ENCODE results near the gene MTCL3.

MTCL3 gene

DNA sequence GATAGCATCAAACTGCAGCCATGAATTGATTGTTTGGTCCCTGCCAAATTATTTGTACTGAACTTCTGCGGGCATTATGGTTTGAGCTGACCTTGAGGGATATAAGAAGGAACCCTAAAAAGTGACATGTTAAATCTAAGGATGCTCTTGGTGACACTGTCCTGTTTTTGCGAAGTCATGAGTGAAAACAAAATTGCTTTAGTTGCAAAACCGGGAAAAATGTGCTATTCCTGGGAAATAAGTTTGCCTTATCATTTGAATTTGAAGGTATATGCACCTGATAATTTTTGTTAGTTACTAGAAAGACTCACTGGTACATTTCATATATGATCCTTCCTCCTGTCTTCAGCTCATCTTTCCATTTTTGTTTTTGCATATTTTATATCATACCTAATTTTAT is 67.7 kb downstream of the MTCL3 start:
- ChIA-PET POLR2A (no interaction called here), CTCF (no interaction called here), RAD21 (ENCODE audit: low non-redundant PET in 1 of 2, low total read pairs in 2 of 2, uncharacterized antibody in 2 of 2, unreplicated experiment in 2 of 2) (no interaction called here)
- no peaks in the 10 kb centered on the region for H3K9me2 ChIP-seq (ENCODE audit: insufficient read depth)
- no peaks in the 10 kb centered on the region for H3K9me3 ChIP-seq (ENCODE audit: control insufficient read depth in 1 of 2, insufficient read depth in 1 of 2, low read depth in 1 of 2, low read length in 2 of 2)
- no peaks in the 10 kb centered on the region for H3K27me3 ChIP-seq (ENCODE audit: insufficient read depth, low read length)
- DNase-seq (ENCODE audit: low read depth, low spot score) (no peak), ATAC-seq (no peak)
- no peaks in the 10 kb centered on the region for H3K79me2 ChIP-seq (ENCODE audit: insufficient read depth, low read length)
- intact Hi-C loops (cut with micrococcal nuclease) = no loop called here
- no peak overlapping the region for H3K9ac ChIP-seq (ENCODE audit: low read length)
- no peak overlapping the region for H2AFZ ChIP-seq (ENCODE audit: low read depth, low read length, poor library complexity, severe bottlenecking)
- no peak overlapping the region for H3K4me3 ChIP-seq (replicated peaks in 1 of 2; ENCODE audit: low read depth in 1 of 2, low read length in 2 of 2)
- no peak overlapping the region for H3K4me2 ChIP-seq (ENCODE audit: low read length)
- H3K4me1 ChIP-seq (ENCODE audit: control insufficient read depth in 1 of 2, insufficient read depth in 2 of 2, low read length in 2 of 2) = no peaks in the 10 kb centered on the region
- TF ChIP-seq EZH2phosphoT487 (IDR thresholded peaks at IDR 0.05; ENCODE audit: borderline replicate concordance) (no peak), ELF1 (IDR thresholded peaks at IDR 0.05; ENCODE audit: borderline replicate concordance, low read depth) (no peak), EZH2 (IDR thresholded peaks at IDR 0.05) (no peak), SP1 (IDR thresholded peaks at IDR 0.05; ENCODE audit: low read depth) (no peak), ZFX (IDR thresholded peaks at IDR 0.05) (no peak), CEBPB (IDR thresholded peaks at IDR 0.05; ENCODE audit: low read depth) (no peak), EGR1 (IDR thresholded peaks at IDR 0.05; ENCODE audit: low read depth) (no peak), ZNF274 (IDR thresholded peaks at IDR 0.05; ENCODE audit: low read depth, low read length) (no peak), SIN3A (IDR thresholded peaks at IDR 0.05; ENCODE audit: low read depth) (no peak), CBX3 (IDR thresholded peaks at IDR 0.05; ENCODE audit: low read depth) (no peak), JUND (IDR thresholded peaks at IDR 0.05) (no peak), SRF (IDR thresholded peaks at IDR 0.05; ENCODE audit: low read depth) (no peak), TCF7L2 (IDR thresholded peaks at IDR 0.05; ENCODE audit: borderline replicate concordance, extremely low read depth, insufficient read depth, insufficient read length) (no peak)
- TF ChIP-seq, protein P1, sequence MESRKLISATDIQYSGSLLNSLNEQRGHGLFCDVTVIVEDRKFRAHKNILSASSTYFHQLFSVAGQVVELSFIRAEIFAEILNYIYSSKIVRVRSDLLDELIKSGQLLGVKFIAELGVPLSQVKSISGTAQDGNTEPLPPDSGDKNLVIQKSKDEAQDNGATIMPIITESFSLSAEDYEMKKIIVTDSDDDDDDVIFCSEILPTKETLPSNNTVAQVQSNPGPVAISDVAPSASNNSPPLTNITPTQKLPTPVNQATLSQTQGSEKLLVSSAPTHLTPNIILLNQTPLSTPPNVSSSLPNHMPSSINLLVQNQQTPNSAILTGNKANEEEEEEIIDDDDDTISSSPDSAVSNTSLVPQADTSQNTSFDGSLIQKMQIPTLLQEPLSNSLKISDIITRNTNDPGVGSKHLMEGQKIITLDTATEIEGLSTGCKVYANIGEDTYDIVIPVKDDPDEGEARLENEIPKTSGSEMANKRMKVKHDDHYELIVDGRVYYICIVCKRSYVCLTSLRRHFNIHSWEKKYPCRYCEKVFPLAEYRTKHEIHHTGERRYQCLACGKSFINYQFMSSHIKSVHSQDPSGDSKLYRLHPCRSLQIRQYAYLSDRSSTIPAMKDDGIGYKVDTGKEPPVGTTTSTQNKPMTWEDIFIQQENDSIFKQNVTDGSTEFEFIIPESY (IDR thresholded peaks at IDR 0.05; ENCODE audit: extremely low read depth, insufficient replicate concordance, low read length) = no peak
- TF ChIP-seq, protein P2, sequence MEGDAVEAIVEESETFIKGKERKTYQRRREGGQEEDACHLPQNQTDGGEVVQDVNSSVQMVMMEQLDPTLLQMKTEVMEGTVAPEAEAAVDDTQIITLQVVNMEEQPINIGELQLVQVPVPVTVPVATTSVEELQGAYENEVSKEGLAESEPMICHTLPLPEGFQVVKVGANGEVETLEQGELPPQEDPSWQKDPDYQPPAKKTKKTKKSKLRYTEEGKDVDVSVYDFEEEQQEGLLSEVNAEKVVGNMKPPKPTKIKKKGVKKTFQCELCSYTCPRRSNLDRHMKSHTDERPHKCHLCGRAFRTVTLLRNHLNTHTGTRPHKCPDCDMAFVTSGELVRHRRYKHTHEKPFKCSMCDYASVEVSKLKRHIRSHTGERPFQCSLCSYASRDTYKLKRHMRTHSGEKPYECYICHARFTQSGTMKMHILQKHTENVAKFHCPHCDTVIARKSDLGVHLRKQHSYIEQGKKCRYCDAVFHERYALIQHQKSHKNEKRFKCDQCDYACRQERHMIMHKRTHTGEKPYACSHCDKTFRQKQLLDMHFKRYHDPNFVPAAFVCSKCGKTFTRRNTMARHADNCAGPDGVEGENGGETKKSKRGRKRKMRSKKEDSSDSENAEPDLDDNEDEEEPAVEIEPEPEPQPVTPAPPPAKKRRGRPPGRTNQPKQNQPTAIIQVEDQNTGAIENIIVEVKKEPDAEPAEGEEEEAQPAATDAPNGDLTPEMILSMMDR (IDR thresholded peaks at IDR 0.05 in 2 of 3, conservative IDR thresholded peaks at IDR 0.05 in 1 of 3; ENCODE audit: borderline replicate concordance in 1 of 3, insufficient read depth in 1 of 3, low read depth in 2 of 3, low read length in 2 of 3) = no peak
- TF ChIP-seq, protein P3, sequence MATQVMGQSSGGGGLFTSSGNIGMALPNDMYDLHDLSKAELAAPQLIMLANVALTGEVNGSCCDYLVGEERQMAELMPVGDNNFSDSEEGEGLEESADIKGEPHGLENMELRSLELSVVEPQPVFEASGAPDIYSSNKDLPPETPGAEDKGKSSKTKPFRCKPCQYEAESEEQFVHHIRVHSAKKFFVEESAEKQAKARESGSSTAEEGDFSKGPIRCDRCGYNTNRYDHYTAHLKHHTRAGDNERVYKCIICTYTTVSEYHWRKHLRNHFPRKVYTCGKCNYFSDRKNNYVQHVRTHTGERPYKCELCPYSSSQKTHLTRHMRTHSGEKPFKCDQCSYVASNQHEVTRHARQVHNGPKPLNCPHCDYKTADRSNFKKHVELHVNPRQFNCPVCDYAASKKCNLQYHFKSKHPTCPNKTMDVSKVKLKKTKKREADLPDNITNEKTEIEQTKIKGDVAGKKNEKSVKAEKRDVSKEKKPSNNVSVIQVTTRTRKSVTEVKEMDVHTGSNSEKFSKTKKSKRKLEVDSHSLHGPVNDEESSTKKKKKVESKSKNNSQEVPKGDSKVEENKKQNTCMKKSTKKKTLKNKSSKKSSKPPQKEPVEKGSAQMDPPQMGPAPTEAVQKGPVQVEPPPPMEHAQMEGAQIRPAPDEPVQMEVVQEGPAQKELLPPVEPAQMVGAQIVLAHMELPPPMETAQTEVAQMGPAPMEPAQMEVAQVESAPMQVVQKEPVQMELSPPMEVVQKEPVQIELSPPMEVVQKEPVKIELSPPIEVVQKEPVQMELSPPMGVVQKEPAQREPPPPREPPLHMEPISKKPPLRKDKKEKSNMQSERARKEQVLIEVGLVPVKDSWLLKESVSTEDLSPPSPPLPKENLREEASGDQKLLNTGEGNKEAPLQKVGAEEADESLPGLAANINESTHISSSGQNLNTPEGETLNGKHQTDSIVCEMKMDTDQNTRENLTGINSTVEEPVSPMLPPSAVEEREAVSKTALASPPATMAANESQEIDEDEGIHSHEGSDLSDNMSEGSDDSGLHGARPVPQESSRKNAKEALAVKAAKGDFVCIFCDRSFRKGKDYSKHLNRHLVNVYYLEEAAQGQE (IDR thresholded peaks at IDR 0.05; ENCODE audit: low read depth) = no peak
- TF ChIP-seq, protein P4, sequence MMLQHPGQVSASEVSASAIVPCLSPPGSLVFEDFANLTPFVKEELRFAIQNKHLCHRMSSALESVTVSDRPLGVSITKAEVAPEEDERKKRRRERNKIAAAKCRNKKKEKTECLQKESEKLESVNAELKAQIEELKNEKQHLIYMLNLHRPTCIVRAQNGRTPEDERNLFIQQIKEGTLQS (IDR thresholded peaks at IDR 0.05) = no peak
- TF ChIP-seq, protein P5, sequence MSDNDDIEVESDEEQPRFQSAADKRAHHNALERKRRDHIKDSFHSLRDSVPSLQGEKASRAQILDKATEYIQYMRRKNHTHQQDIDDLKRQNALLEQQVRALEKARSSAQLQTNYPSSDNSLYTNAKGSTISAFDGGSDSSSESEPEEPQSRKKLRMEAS (IDR thresholded peaks at IDR 0.05) = no peak
- no TSS peak for BruUV-seq (replicated peaks)
- no peaks in the 10 kb centered on the region for H4K20me1 ChIP-seq (ENCODE audit: insufficient read depth)
- no peak overlapping the region for H3K27ac ChIP-seq (ENCODE audit: low read depth, low read length)
- no peaks in the 10 kb centered on the region for H3K36me3 ChIP-seq (ENCODE audit: control insufficient read depth in 1 of 2, insufficient read depth in 2 of 2, low read length in 2 of 2)
